ENCODE measurements around the gene KRTAP23-1. TPM values are rescaled to one million over a fixed set of nuclear protein-coding genes. Genes with fewer than 3 reads are reported as not detected.

Gene KRTAP23-1
- total and polyA plus RNA-seq, 9 donors: not detected

DNA sequence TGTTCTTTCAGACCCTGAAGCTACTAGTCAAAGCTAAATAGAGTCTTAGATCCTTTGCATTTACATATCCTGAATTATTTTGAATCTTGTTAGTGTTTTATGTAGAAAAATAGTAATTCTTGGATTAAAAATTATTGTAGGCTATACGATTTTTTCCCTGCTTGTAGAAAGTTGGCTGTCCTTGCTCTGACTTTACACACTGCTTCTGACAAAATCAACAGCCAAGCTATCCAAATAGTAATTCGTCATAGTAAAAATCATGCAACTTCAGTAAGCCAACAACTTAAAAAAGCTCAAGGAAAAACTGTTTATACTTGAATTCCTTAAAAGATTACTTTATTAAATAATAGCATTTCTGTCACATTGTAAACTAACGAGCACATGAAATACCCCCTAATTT, 7.5 kb upstream of the KRTAP23-1 start:
- intact Hi-C loops (cut with DNase I): no loop called here
- WGBS, 3 donors: 15 to 25% (median 25%) methylated on average over 3 of the region's 3 CpGs
- Histone ChIP-seq H3K4me3 (no peak overlapping the region), H3K36me3 (no peaks in the 10 kb centered on the region), H3K9me3 (no peaks in the 10 kb centered on the region), H3K27ac (no peak overlapping the region), H3K27me3 (no peaks in the 10 kb centered on the region), H3K4me1 (ENCODE audit: insufficient read depth) (no peaks in the 10 kb centered on the region)
- no peak for DNase-seq
- no peak for TF ChIP-seq POLR2A (IDR thresholded peaks at IDR 0.05)
- TF ChIP-seq CTCF (IDR thresholded peaks at IDR 0.05): no peak
- TF ChIP-seq EP300 (IDR thresholded peaks at IDR 0.05): no peak

GRCh38 chr21:30354308-30355005, 6.1 kb upstream of the KRTAP23-1 start:
- H3K9me3 ChIP-seq: no peaks in the 10 kb centered on the region
- no peak for DNase-seq
- no peak for TF ChIP-seq CTCF (IDR thresholded peaks at IDR 0.05)
- no peak for TF ChIP-seq EP300 (IDR thresholded peaks at IDR 0.05)
- TF ChIP-seq POLR2A (IDR thresholded peaks at IDR 0.05): no peak
- H3K36me3 ChIP-seq: no peaks in the 10 kb centered on the region
- WGBS, 3 donors: 69 to 92% (median 85%) methylated on average over 1 of the region's 1 CpG
- H3K4me3 ChIP-seq: no peak overlapping the region
- intact Hi-C loops (cut with DNase I): no loop called here
- H3K27ac ChIP-seq: no peak overlapping the region
- H3K27me3 ChIP-seq: no peaks in the 10 kb centered on the region
- no peaks in the 10 kb centered on the region for H3K4me1 ChIP-seq (ENCODE audit: insufficient read depth)

GRCh38 chr21:30351534-30351933, 3.1 kb upstream of the KRTAP23-1 start:
- no peak overlapping the region for H3K4me3 ChIP-seq
- TF ChIP-seq CTCF (IDR thresholded peaks at IDR 0.05) (no peak), POLR2A (IDR thresholded peaks at IDR 0.05) (no peak), EP300 (IDR thresholded peaks at IDR 0.05) (no peak)
- no peak for DNase-seq
- no peaks in the 10 kb centered on the region for H3K27me3 ChIP-seq
- H3K36me3 ChIP-seq: no peaks in the 10 kb centered on the region
- no peaks in the 10 kb centered on the region for H3K4me1 ChIP-seq (ENCODE audit: insufficient read depth)
- H3K9me3 ChIP-seq: no peaks in the 10 kb centered on the region
- WGBS, 3 donors: 87 to 91% (median 89%) methylated on average over 1 of the region's 1 CpG
- H3K27ac ChIP-seq: no peak overlapping the region
- intact Hi-C loops (cut with DNase I): no loop called here

- intact Hi-C loops (cut with DNase I): no loop called here
- Histone ChIP-seq H3K27ac (no peak overlapping the region), H3K36me3 (no peaks in the 10 kb centered on the region), H3K4me1 (ENCODE audit: insufficient read depth) (no peaks in the 10 kb centered on the region), H3K9me3 (no peaks in the 10 kb centered on the region), H3K4me3 (no peak overlapping the region), H3K27me3 (no peaks in the 10 kb centered on the region)
- TF ChIP-seq CTCF (IDR thresholded peaks at IDR 0.05): no peak
- TF ChIP-seq POLR2A (IDR thresholded peaks at IDR 0.05): no peak
- TF ChIP-seq EP300 (IDR thresholded peaks at IDR 0.05): no peak
- no peak for DNase-seq
- WGBS, 3 donors: 13 to 19% (median 13%) methylated on average over 3 of the region's 3 CpGs
Measured at GRCh38 chr21:30349572-30349971, 1.2 kb upstream of the KRTAP23-1 start.
